Measurements from ENCODE around the gene SLC38A10.

SLC38A10 gene

GRCh38 chr17:81330884-81331245, 35.8 kb upstream of the SLC38A10 start:
- no peak for DNase-seq

GRCh38 chr17:81329927-81330883, 35.1 kb upstream of the SLC38A10 start:
- no peak for DNase-seq

DNA sequence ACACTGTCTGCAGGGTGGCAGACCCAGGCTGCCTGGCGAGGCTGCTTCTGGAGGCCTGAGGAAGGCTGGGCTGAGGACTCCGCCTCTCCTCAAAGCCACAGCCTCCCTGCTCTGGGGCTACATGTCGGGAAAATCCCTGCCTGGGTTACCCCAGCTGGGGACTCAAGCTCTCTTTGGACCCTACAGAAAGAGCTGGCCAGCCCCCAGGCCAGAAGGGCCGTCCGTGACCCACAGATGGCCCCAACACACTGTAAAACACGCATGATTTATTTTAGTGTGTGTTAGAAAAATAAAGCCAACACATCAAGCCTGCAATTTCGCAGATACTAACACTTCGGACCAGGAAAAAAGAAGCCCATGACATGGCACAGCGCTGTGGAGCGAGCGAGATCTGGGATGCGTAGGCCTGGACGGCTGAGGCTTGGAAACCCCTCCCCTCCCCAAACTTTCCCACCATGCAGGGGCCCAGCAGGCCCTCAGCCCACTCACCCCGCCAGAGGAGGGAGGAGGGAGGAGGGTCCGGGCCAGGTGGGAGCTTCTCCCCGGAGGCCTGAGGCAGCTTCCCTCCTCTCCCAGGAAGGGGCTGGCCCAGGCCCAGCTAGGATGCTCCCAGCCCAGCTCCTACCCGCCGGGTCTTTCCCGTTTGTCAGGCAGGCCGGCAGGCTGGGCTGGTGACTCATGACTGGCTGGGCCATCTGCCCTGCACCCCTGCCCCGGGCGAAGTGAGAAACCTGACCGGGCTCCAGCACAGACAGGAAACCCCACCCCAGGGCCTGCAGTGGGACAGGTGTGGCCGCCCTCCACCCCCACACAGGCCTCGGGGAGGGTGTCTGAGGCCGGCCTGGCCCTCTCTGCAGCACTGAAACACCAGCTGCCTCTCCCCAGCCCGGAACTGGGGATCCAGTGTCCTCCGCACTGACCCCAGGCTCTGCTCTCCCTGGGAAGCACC, 34.1 kb upstream of the SLC38A10 start:
- no peak for DNase-seq

GRCh38 chr17:81328489-81328888, 33.4 kb upstream of the SLC38A10 start:
- no peak for DNase-seq

DNA sequence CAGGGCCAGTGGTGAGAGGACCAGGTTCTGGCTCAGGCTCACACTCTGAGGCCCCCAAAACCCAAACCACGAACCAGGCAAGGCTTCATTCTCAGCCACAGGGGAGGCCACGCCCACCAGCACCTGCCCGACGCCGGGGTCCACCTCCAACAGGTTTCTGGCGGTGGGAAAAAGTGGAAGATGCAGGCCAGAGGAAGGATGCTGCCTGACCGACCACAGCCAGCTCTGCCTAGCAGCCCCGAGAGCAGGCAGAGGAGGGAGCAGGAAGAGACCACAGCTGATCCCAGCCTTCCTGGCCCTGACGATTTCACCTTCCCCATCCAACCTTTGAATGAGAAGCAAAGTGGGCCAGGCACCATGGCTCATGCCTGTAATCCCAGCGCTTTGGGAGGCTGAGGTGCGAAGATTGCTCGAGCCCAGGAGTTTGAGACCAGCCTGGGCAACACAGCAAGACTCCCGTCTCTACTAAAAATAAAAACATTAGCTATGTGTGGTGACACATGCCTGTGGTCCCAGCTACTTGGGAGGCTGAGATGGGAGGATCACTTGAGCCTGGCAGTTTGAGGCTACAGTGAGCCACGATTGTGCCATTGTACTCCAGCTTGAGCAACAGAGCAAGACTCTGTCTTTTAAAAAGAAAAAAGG, 30.7 kb upstream of the SLC38A10 start:
- no peak for DNase-seq

DNA sequence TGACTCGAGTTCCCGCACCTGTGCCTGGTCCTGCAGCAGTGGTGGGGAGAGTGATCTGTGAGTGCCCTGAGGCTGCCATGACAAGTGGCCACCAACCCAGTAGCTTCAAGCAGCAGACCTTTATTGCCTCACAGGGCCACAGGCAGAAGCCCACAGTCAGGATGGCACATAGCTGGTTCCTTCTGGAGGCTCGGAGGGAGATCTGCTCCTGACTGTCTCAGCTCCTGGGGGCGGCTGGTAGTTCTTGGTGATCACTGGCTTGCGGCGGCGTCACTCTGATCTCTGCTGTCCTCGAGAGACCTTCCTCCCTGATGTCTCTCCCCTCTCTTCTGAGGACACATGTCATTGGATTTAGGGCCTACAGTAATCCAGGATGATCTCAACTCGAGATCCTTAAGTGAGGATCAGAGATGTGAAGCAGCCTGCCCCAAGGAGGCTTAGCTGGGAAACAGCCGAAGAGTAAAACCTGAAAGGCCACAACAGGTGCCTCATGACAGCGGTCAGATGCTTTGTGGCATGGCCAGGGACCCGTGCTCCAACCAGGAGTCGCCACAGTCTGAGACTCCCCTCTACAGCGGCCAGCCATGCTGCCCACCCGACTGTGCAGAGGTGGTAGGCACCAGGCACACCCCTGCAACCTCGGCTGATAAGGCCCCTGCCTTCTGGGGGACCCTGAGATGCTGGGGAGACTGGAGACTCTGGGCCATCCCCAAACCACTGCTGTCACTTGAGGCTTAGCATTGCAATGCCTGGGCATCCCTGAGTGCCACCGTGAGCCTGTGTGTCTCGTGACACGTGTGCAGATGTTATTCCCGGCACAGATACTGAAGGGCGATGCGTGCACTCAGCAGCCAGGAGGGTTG, 30.0 kb upstream of the SLC38A10 start:
- no peak for DNase-seq

DNA sequence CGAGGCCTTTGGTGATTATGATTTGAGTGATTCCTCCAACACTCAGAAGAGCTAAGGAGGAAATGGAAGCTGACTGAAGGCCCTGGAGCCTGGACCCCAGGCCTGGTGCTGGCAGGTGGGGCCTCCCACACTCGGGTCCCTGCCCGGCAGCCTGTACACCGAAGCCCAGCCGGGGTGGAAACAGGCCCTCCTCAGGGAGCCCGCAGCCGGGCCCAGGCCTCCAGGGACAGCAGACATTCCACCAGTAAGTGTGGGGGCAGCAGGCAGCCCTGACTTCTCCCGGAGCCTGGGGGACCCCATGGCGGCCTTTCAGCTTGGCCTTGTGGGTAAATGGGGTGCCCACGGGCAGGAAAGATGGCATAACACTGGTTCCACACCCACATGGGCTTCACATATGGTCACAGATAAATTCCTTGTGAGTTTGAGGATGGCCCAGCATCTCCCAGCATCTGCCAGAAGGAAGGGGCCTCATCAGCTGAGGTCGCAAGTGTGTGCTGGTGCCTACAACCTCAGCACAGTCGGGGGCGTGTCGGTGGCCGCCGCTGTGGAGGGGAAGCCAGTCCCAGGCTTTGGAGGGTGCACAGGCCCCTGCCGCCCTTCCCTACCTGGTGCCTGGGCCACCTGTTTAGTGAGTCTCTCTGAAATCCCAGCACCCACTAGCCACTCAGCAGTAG, 29.2 kb upstream of the SLC38A10 start:
- DNase-seq, result no peak

- no peak for DNase-seq
Measured at GRCh38 chr17:81323411-81323868, 28.3 kb upstream of the SLC38A10 start.

DNA sequence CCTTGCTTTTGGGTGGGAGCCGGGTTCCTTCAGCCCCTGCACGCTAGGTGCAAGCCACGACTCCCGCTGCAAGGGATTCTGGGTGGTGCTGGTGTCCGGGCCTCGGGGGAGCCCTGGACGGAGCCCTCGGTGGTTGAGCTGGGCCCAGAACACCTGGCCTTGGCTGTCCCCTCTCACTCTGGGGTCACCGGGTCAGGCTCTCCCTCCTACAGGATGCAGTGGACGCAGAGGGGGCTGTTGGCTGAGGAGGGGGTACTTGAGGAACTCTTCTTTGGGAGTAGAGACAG, 27.9 kb upstream of the SLC38A10 start:
- DNase-seq, result no peak

DNA sequence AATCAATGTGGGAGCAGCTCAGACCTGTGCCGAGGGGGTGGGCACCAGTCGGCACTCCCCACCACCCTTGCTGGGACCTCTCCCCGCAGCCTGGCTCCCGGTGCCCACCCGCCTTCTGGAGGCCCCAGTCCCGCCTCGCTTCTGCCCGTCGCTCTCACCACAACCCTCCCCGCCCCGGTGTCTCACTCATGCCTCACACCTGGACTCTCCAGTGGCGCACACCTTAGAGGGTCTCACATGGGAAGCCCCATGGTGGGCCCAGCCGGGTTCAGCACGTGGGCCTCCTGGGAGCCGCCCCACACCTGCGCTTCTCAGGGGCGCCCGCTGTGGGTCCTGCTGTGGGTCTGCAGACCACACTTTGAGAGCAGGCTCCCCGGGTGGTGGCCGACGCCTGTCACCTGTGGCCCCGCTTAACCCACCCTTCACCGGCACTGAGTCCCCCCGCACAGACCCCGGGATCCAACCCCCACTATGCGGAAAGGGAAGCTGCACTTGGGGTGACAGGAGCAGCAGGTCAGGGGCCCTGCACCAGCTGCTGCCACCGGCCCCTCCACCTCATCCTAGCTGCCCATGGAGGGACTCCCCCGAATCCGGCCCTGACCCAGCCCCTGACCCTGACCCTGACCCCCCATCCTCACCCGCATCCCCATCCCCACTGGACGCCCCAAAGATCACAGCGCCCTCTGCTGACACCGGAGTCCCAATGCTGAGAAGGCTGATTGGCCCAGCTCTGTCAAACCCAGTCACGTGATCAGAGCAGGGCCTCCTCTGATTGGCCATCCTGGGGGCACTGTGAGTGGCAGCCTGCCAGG, 27.4 kb upstream of the SLC38A10 start:
- peak; percentile 38 for DNase-seq

DNA sequence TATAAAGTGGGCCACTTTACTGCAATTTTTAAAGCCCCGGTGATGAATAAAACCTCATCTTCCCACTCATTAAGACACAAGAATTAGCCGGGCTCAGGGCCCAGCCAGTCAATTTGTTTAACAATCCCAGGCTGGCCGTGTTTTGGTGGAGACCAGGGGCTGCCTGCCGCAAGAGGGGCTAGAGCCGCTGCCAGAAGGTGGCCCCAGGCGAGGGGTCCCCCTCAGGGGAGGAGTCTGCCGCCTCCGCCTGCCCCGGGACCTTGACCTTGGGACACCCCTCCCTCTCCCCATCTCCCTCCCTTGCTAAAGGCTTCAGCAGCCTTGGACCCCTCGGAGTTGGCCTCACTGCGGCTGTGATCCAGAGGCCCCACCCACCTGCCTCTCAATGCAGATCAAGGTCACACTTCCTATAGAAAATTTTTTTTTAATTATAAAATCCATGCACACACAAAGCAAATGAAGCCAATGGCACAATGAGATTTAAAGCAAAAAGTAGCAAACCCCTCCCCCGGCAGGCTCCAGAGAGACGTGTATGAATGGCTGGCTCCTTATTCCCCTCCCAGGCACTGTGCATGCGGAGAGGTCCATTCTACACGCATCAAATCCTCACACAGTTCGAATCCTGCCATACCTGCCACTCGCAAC, 23.0 kb upstream of the SLC38A10 start:
- DNase-seq, result no peak

GRCh38 chr17:81317530-81317821, 22.4 kb upstream of the SLC38A10 start:
- DNase-seq, result no peak

- DNase-seq, result no peak
Measured at GRCh38 chr17:81315885-81316391, 20.8 kb upstream of the SLC38A10 start.

DNA sequence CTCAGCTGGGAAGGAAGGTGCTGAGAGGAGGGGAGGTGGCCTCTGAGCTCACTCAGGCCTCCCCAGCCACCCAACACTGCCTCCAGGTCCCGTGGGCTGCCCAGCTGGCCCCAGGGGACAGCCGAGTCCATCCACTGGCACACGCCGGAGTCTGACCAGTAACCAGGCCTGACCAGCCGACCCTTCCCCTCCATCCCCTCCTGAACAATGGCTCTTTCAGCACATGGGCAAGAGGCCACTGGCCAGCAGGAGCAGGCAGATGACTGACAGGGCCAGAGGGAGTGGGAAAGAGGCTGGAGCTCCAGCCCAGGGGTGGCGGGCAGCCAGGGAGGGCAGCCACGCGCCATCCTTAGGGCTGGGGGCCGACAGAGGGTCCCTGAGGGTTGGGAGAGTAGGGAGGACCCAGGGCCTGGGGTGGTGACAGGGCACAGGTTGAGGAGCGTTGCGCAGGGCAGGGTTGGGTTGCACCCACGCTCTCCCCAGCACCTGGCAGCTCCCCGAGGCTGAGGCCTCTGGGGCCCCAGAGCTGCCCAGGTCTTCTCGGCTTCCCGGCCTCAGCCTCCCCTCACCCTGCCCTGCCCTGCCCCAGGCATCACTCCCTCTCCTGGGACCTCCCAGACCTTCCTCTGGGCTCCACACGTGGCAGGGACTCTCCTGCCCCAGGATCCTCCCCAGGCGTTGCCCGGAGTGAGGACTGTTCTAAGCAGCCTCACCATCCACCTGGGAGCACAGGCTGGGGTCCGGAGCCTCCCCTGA, 20.2 kb upstream of the SLC38A10 start:
- DNase-seq, result no peak

DNA sequence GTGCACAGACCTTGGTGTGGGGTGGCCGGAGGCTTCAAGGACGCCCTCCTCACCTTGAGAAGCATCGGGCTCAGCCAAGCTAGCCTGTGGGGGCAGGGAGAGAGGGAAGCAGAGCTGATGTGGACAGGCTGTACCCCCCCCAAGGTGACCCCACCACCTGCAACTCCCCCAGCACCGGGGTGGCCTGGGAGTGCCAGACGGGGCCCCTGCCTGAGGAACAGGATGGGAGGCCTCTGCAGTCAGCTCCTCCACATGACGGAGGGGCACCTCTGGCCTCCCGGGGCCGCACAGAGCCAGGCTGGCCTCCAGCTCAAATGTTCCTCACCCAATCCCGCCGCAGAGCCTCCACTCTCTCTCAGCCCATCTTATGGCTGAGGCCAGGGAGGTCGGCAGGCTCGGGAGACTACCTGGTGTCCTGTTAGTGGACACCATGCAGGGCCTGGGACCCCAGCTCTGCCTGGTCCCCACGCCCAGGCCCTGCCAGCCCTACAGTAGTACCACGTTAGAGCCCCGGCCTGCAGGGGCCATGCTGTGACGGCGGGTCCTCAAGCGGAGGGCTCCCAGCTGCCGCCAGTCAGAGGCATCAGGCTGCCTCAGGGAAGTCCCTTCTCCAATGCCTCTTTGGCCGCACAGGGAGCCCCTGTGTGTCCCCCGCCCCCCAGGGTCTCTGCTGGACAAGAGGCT, 19.4 kb upstream of the SLC38A10 start:
- no peak for DNase-seq

DNA sequence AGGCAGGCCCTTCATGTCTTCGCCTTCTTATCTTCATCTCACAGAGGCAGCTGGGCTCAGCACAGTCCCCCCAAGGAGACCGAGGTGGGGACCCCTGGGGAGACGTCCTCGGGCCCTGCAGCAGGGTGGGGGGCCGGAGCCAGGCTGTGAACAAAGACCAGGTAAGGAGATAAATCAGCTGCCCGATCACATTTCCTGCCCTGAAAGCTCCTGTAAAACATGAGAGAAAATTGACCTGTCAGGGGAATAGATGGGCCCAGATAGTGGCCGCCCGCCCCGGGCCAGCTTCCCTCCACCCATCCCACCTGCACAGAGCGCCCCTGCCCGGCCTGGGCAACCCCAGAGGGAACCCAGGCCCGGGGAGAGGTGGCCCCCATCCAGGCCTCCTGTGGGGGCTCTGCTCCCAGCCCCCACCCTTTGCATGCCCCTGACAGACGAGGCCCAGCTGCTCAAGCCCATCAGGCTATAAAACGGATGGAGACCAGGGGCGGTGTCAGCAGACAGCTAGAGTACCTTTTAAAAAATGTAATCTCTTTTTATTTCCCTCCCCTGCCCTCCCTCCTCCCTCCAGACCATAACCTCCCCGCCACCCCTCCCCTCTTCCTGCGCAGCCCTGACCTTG, 18.8 kb upstream of the SLC38A10 start:
- DNase-seq, result no peak

DNA sequence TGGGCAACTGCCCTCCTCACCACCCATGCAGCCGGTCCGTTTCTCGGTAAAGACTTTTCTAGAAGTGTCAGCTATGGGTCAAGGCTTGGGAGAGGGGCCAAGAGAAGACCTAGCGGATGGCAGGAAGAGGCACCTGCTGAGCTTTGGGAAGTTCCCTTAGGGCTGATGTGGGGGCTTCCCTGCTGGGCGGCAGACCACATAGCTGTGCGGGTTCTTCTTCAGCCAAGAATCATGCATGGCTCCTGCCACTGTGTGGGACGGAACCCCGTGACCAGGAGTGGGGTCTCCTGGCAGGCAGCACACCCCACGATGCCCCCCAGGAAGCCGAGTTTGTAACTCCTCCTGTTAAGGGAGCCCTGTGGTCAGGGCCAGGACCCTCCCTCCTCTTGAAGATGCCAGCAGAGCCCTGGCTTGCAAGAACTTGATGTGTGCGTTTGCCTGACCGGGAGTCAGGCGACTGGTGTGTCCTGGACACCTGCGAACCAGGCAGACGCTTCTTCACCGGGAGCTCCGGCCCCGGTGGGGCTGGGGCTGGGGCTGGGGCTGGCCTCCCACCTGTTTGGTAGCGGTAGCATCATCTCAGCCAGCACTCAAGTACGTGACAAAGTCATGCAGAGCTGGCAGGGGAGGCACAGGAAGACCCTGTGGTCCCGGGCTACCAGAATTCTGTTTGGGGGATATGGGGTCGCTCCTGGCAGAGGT, 17.7 kb upstream of the SLC38A10 start:
- no peak for DNase-seq

GRCh38 chr17:81311946-81312345, 16.8 kb upstream of the SLC38A10 start:
- no peak for DNase-seq

All from activated CD4-positive, alpha-beta T cell treated with anti-CD3 and anti-CD28 coated beads, Interleukin-2, amount 50 U/mL, for 1 hour (primary cell).